ENCODE measurements around the gene EEF1A2.

The EEF1A2 gene

GRCh38 chr20:63497946-63498935, 642 bp downstream of the EEF1A2 start:
- DNase-seq, result no peak

GRCh38 chr20:63497138-63497945, 1.5 kb downstream of the EEF1A2 start:
- no peak for DNase-seq

GRCh38 chr20:63496596-63497120, 2.2 kb downstream of the EEF1A2 start:
- no peak for DNase-seq

- no peak for DNase-seq
These were observed 2.9 kb downstream of the EEF1A2 start for GRCh38 chr20:63495741-63496595.

- DNase-seq, result no peak
These were observed 3.6 kb downstream of the EEF1A2 start for GRCh38 chr20:63495167-63495720.

- no peak for DNase-seq
These were observed 4.3 kb downstream of the EEF1A2 start for GRCh38 chr20:63494420-63495166.

GRCh38 chr20:63494084-63494419, 4.8 kb downstream of the EEF1A2 start:
- no peak for DNase-seq

- no peak for DNase-seq
These were observed 5.3 kb downstream of the EEF1A2 start for GRCh38 chr20:63493563-63494020.

- DNase-seq, result no peak
These were observed 5.9 kb downstream of the EEF1A2 start for GRCh38 chr20:63492982-63493381.

GRCh38 chr20:63492518-63492917, 6.4 kb downstream of the EEF1A2 start:
- DNase-seq, result no peak

- no peak for DNase-seq
These were observed 7.2 kb downstream of the EEF1A2 start for GRCh38 chr20:63491635-63492230.

- no peak for DNase-seq
These were observed 7.8 kb downstream of the EEF1A2 start for GRCh38 chr20:63491078-63491477.

GRCh38 chr20:63490416-63490815, 8.5 kb downstream of the EEF1A2 start:
- no peak for DNase-seq

GRCh38 chr20:63488315-63489251, 10.3 kb downstream of the EEF1A2 start:
- DNase-seq, result no peak

- no peak for DNase-seq
These were observed 11.1 kb downstream of the EEF1A2 start for GRCh38 chr20:63487781-63488241.

- no peak for DNase-seq
These were observed 11.6 kb downstream of the EEF1A2 start for GRCh38 chr20:63487116-63487764.

- DNase-seq, result no peak
These were observed 12.5 kb downstream of the EEF1A2 start for GRCh38 chr20:63486300-63486855.

GRCh38 chr20:63484651-63485403, 14.1 kb downstream of the EEF1A2 start:
- DNase-seq, result no peak
